A172 (cell line): ENCODE results near the gene SLC25A47. TPM values are rescaled to one million over a fixed set of nuclear protein-coding genes. Genes with fewer than 3 reads are reported as not detected.
"Not testable (repeated sequence)": the region's sequence is repeated elsewhere in the genome, so short reads cannot be mapped to it uniquely, and the experiment has no call there.

Experiments used
- DNase-seq: peaks from one replicate; pipeline ENCODE4 v3.0.0-alpha.2; 2015; ENCODE audit warnings: low spot score
- total RNA-seq: library from RNA; depleted of rRNA; stranded (reverse); fragments of >200 nt; shearing (Covaris generic); gene quantifications from 2 replicates; pipeline ENCODE4 v1.2.3, GENCODE V29; 2014; rRNA removed

SLC25A47 gene
- total RNA-seq: 0.24 TPM in 1 of 2 replicates, not detected in the other

- DNase-seq: no peak
These were observed at the start of gene SLC25A47 for GRCh38 chr14:100323121-100323941. Gene SLC25A47, plus strand, starts transcription at chr14:100323339. Its CDS starts 76 bp downstream, at chr14:100323415.

DNA sequence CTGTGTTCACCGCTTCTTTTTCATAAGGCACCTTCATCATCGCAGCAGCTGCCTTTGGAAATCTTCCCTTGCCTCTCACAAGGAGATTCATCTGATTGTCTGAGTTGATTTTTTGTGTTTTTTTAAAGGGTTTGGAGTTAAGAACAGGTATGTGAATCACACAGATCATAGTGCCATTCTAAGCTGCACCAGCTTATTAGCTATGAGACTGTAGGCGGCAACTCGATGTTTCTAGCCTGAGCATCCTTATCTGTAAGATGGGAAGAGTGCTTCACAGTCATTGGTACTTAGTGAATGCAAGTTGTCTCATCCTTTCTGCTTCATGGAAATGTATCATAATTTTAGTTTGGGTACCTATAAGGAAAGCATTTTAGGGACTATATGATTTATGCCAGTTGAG, 48.9 kb upstream of the SLC25A47 start:
- DNase-seq: no peak

- DNase-seq: no peak
These were observed 47.9 kb upstream of the SLC25A47 start for GRCh38 chr14:100275214-100275613.

GRCh38 chr14:100278702-100279101, 44.4 kb upstream of the SLC25A47 start:
- peak; percentile 65 for DNase-seq

DNA sequence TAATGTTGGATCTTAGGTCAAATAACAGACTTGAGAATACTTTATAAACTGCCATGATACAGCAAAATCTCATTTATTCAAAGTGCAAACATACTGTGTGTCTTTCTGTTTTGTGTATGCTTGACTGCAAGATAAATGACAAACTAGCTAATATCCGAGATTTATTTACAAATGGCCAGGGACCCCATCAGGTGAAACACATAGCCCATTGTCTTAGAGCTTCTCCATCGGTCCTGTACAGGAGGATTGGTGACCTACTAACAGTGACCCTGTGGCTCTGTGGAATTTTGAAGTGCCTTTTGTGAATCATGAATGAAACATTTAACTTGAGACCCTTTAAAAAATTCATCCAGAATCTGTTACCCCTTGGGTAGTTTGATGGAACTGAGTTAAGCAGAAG, 44.0 kb upstream of the SLC25A47 start:
- no peak for DNase-seq

DNA sequence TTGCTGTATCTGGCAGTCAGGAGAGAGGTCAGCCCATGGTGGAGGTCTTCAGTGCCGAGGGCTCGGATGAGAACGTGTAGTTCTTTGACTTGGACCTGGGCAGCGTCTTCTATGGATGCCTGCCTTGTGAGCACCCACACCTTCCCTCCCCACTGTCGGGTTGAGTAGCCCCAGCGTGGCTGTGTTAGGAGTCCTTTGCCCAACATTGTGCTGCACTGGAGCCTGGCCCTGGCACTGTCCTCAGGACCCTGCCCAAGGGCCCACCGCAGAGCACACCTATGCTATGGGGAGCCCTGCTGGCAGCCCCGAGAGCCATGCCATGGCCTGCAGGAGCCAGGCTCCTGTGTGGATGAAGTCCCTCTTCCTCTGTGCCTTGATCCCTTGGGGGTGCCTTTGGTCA, 43.6 kb upstream of the SLC25A47 start:
- no peak for DNase-seq

GRCh38 chr14:100281286-100282082, 41.7 kb upstream of the SLC25A47 start:
- DNase-seq: no peak

DNA sequence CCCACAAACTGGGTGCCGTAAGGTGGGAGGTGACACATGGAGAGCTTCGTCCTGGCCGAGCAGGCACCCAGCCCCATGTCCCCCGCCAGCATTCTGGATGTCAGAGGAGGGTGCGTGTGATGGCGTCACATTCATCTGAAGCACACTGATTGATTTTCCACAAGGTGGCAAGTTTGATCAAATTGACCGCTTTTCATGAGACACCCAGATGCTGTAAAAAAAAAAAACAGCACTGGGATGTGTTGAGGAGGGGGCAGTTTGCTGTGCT, 41.1 kb upstream of the SLC25A47 start:
- DNase-seq: no peak

DNA sequence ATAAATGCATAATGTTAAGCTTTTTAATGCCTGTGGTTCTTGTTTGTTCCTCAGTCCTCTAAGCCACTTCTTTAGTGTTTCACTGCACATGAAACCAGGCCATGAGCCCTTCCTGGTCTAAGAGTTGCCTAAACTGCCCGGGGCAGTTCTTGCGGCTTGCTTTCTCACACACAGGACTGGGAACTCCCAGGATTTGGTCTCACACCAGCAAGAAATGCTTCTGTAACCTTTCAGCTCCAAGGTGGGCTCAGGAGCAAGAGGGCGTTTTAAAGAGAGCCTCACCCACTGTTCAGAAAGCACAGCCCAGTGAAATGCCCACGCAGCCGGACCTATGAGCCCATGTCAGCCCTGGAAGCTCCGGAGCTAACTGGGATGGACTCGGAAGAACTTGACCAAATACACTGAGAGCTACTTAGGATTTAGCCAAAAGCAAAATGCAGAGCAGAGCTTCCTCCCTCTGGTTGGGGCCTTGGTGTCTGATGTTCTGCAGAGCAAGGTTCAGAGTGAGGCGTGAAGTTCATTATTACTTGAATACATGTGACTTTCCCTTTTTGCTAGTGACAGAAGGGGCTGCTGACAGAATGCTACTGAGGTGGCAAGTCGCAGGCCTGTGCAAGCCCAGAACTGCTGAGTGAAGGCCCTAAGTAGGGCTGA, 40.2 kb upstream of the SLC25A47 start:
- no peak for DNase-seq

DNA sequence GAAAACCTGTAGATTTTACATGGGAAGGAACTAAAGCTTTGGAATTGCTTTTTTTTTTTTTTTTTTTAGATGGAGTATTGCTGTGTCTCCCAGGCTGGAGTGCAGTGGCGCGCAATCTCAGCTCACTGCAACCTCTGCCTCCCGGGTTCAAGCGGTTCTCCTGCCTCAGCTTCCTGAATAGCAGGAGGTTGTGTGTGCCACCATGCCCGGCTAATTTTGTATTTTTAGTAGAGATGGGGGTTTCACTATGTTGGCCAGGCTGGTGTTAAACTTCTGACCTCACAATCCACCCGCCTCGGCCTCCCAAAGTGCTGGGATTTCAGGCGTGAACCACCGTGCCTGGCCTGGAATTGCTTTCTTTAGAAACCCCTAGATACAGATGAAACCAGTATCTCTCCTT, 39.7 kb upstream of the SLC25A47 start:
- DNase-seq: not testable (repeated sequence)

DNA sequence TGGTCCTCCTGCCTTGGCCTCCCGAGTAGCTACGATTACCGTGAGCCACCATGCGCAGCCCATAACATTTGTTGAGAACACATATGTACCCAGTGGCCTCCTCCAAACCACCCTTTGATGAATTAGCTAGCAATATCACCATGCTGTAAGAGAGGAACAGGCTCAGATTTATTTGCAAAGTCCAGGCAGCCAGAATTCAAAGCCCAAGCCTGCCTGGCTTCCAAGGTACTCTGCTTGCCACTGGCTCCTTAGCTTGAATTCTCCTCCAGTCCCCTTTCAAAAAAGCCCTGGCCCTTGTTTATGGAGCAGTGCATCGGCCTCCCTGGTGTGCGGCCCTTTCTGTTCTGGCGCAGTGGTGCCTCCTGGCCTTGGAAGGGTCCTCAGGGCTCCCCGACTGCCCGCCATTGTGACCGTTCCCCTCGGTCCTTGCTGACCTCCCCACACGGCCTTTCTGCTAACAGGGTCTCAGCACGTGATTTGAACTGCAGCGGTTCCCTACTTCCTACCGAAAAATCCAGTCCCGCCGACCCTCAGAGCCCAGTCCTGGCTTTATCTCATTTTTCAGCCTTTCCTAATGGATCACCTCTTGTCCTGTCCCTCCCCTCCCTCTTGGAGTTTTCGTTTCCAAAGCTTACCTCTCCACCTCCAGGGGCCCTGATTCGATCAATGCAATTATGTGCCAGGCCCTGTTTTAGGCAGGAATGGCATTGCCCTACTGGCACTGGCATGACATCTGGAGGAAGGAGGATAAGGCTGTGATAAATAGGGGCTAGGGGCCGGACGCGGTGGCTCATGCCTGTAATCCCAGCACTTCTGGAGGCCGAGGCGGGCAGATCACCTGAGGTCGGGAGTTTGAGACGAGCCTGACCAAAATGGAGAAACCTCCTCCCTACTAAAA, 38.9 kb upstream of the SLC25A47 start:
- DNase-seq: no peak

GRCh38 chr14:100285021-100285912, 37.9 kb upstream of the SLC25A47 start:
- no peak for DNase-seq

DNA sequence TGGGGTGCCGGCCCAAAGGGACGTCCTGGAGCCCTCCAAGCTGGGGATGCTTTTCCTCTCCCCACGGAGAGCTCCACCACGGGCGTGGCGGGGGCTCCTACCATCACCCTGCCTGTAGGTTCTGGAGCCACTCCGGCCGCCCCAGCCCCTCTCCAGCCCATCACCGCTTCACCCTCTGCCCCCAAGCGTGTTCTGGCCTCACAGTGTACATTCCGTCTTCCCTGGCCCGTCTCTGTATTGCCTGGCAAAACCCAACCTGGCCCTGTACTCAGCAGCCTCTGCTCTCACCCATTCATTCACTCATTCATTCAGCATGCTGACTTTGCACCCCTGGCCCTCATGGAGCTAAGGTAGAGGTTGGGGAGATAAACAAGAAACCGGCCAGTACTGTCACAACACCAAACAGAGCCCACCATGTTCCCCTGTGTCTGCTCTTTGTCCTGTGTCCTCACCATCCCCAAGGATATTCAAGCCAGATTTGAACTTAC, 37.2 kb upstream of the SLC25A47 start:
- DNase-seq: no peak

DNA sequence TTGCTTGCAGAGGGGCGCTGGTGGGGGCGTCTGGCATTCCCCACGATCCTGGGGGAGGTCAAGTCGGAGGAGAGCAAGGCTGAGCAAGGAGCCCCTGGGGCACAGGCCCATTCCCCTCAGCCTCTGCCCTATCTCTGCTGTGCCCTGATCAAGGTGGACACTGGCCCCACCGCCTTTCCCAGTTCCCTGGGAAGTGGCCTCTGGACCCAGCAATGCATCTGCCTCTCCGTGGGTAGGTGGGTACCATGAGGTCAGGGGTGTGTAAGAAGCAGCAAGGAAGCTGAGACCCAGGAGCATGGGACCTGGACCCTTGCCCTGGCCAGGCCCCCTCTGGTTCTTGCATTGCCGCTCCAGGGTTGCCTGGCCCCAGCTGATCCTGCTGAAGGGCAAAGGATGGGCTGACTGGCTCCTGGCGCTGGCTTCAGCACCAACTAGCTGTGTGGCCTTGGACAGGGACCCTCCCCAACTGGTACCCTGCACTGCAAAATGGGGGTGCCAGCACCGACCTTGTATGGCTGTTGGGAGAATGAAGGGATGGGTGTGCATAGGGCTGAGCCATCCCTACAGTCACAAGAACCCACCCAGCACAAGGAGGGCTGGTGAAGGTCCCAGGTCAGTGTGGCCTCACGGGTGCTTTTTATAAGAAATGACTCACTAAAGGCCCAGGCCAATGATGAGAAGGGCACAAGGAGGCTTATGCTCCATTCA, 36.5 kb upstream of the SLC25A47 start:
- no peak for DNase-seq

GRCh38 chr14:100287202-100287997, 35.7 kb upstream of the SLC25A47 start:
- no peak for DNase-seq

DNA sequence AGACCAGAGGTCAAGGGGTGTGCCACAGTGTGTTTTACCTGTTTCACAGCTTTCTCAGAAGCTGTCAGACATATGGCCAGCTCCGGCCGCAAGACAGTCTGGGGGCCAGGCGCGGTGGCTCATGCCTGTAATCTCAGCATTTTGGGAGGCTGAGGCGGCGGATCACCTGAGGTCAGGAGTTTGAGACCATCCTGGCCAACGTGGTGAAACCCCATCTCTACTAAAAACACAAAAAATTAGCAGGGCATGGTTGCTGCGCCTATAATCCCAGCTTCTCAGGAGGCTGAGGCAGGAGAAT, 35.2 kb upstream of the SLC25A47 start:
- DNase-seq: not testable (repeated sequence)

GRCh38 chr14:100288382-100289185, 34.6 kb upstream of the SLC25A47 start:
- DNase-seq: no peak

GRCh38 chr14:100289916-100290606, 33.1 kb upstream of the SLC25A47 start:
- no peak for DNase-seq
